ENCODE data around the gene RIPOR3.
A peak's percentile ranks its signal among the peaks of the same experiment; 100 is the strongest.

RIPOR3 gene

GRCh38 chr20:50613438-50614169, 77.7 kb downstream of the RIPOR3 start:
- Histone ChIP-seq H4K20me1 (ENCODE audit: insufficient read depth, low read length) (no peaks in the 10 kb centered on the region), H3K27me3 (ENCODE audit: insufficient read depth, low read length) (no peaks in the 10 kb centered on the region), H3K9ac (ENCODE audit: low read length) (no peak overlapping the region), H3K27ac (ENCODE audit: low read depth, low read length, poor library complexity, severe bottlenecking) (no peak overlapping the region), H3K4me1 (ENCODE audit: insufficient read depth, low read length, severe bottlenecking) (no peaks in the 10 kb centered on the region), H3K9me2 (ENCODE audit: low read depth, low read length) (no peaks in the 10 kb centered on the region), H3K4me3 (ENCODE audit: low read depth, low read length, poor library complexity, severe bottlenecking) (no peak overlapping the region), H3K79me2 (ENCODE audit: insufficient read depth, low read length) (no peaks in the 10 kb centered on the region), H2AFZ (ENCODE audit: low read length) (no peak overlapping the region), H3K9me3 (ENCODE audit: low read length) (no peaks in the 10 kb centered on the region), H3K4me2 (ENCODE audit: low read length) (no peak overlapping the region), H3F3A (ENCODE audit: insufficient read depth, low read length) (no peaks in the 10 kb centered on the region), H3K36me3 (ENCODE audit: insufficient read depth, low read length) (no peaks in the 10 kb centered on the region)
- TF ChIP-seq EZH2 (IDR thresholded peaks at IDR 0.05; ENCODE audit: borderline replicate concordance, low read length) (no peak), CTCF (IDR thresholded peaks at IDR 0.05; ENCODE audit: low read length) (no peak)

- Histone ChIP-seq H4K20me1 (ENCODE audit: insufficient read depth, low read length) (no peaks in the 10 kb centered on the region), H3K27me3 (ENCODE audit: insufficient read depth, low read length) (0 out of 2 replicates have a peak, but pooled peaks cover 4% of the 10 kb centered on the region), H3K27ac (ENCODE audit: low read depth, low read length, poor library complexity, severe bottlenecking) (no peak overlapping the region), H3K36me3 (ENCODE audit: insufficient read depth, low read length) (no peaks in the 10 kb centered on the region), H2AFZ (ENCODE audit: low read length) (no peak overlapping the region), H3K79me2 (ENCODE audit: insufficient read depth, low read length) (no peaks in the 10 kb centered on the region), H3K9me2 (ENCODE audit: low read depth, low read length) (no peaks in the 10 kb centered on the region), H3K4me1 (ENCODE audit: insufficient read depth, low read length, severe bottlenecking) (no peaks in the 10 kb centered on the region), H3K4me3 (ENCODE audit: low read depth, low read length, poor library complexity, severe bottlenecking) (no peak overlapping the region), H3F3A (ENCODE audit: insufficient read depth, low read length) (no peaks in the 10 kb centered on the region), H3K9me3 (ENCODE audit: low read length) (no peaks in the 10 kb centered on the region), H3K9ac (ENCODE audit: low read length) (no peak overlapping the region), H3K4me2 (ENCODE audit: low read length) (no peak overlapping the region)
- no peak for TF ChIP-seq CTCF (IDR thresholded peaks at IDR 0.05; ENCODE audit: low read length)
Measured at GRCh38 chr20:50611128-50611810, 80.1 kb downstream of the RIPOR3 start.

- no peak overlapping the region for H2AFZ ChIP-seq (ENCODE audit: low read length)
- H3K4me2 ChIP-seq (ENCODE audit: low read length): no peak overlapping the region
- no peaks in the 10 kb centered on the region for H3K9me3 ChIP-seq (ENCODE audit: low read length)
- no peaks in the 10 kb centered on the region for H3K4me1 ChIP-seq (ENCODE audit: insufficient read depth, low read length, severe bottlenecking)
- TF ChIP-seq EZH2 (IDR thresholded peaks at IDR 0.05; ENCODE audit: borderline replicate concordance, low read length) (no peak), CTCF (IDR thresholded peaks at IDR 0.05; ENCODE audit: low read length) (peak; percentile 16)
- H3K36me3 ChIP-seq (ENCODE audit: insufficient read depth, low read length): no peaks in the 10 kb centered on the region
- no peak overlapping the region for H3K9ac ChIP-seq (ENCODE audit: low read length)
- H3K9me2 ChIP-seq (ENCODE audit: low read depth, low read length): no peaks in the 10 kb centered on the region
- H3K4me3 ChIP-seq (ENCODE audit: low read depth, low read length, poor library complexity, severe bottlenecking): no peak overlapping the region
- 0 out of 2 replicates have a peak, but pooled peaks cover 4% of the 10 kb centered on the region for H3K27me3 ChIP-seq (ENCODE audit: insufficient read depth, low read length)
- no peaks in the 10 kb centered on the region for H3F3A ChIP-seq (ENCODE audit: insufficient read depth, low read length)
- H3K27ac ChIP-seq (ENCODE audit: low read depth, low read length, poor library complexity, severe bottlenecking): no peak overlapping the region
- no peaks in the 10 kb centered on the region for H3K79me2 ChIP-seq (ENCODE audit: insufficient read depth, low read length)
- no peaks in the 10 kb centered on the region for H4K20me1 ChIP-seq (ENCODE audit: insufficient read depth, low read length)
Measured at GRCh38 chr20:50610212-50610718, 81.1 kb downstream of the RIPOR3 start.
